ENCODE results near the gene USP17L28.
"Not testable (repeated sequence)": the region's sequence is repeated elsewhere in the genome, so short reads cannot be mapped to it uniquely, and the experiment has no call there.

The USP17L28 gene

DNA sequence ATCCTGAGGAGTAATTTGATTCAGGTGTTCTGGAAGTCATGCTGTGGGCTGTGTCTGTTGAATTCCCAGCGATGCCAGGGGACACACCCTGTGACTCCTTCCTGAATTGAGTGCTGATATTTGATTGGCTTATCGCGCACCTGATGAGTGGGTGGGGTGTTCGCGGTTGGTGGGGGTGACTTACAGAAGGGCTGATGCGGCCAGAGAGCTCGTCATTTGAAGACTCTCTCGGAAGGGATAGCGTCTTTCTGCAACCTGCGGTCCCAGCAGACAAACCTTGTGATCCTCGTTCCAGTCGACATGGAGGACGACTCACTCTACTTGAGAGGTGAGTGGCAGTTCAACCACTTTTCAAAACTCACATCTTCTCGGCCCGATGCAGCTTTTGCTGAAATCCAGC lies at the start of gene USP17L28:
Gene USP17L28 (plus strand): TSS at position 301 of the 400 bp plus-strand sequence. CDS start 0 bp downstream, at position 301.
- DNase-seq = not testable (repeated sequence)

- DNase-seq = not testable (repeated sequence)
These were observed 24.5 kb upstream of the USP17L28 start for GRCh38 chr4:9324191-9324590.

GRCh38 chr4:9324865-9325264 lies 23.8 kb upstream of the USP17L28 start, which contains the start of gene USP17L24:
TSS of gene USP17L24 (plus strand) at chr4:9325165. CDS start at chr4:9325165, 0 bp downstream.
- not testable (repeated sequence) for DNase-seq

- not testable (repeated sequence) for DNase-seq
These were observed 19.1 kb upstream of the USP17L28 start, which contains the start of gene USP17L25 for GRCh38 chr4:9329611-9330010. TSS of gene USP17L25 (plus strand) at chr4:9329911. CDS start at chr4:9329911, 0 bp downstream.

DNA sequence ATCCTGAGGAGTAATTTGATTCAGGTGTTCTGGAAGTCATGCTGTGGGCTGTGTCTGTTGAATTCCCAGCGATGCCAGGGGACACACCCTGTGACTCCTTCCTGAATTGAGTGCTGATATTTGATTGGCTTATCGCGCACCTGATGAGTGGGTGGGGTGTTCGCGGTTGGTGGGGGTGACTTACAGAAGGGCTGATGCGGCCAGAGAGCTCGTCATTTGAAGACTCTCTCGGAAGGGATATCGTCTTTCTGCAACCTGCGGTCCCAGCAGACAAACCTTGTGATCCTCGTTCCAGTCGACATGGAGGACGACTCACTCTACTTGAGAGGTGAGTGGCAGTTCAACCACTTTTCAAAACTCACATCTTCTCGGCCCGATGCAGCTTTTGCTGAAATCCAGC lies 14.3 kb upstream of the USP17L28 start, which contains the start of gene USP17L26:
Gene USP17L26 (plus strand): TSS at position 301 of the 400 bp plus-strand sequence. CDS start 0 bp downstream, at position 301.
- DNase-seq = not testable (repeated sequence)

DNA sequence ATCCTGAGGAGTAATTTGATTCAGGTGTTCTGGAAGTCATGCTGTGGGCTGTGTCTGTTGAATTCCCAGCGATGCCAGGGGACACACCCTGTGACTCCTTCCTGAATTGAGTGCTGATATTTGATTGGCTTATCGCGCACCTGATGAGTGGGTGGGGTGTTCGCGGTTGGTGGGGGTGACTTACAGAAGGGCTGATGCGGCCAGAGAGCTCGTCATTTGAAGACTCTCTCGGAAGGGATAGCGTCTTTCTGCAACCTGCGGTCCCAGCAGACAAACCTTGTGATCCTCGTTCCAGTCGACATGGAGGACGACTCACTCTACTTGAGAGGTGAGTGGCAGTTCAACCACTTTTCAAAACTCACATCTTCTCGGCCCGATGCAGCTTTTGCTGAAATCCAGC lies 9.6 kb upstream of the USP17L28 start, which contains the start of gene USP17L5:
Gene USP17L5 (plus strand): TSS at position 301 of the 400 bp plus-strand sequence. CDS start 0 bp downstream, at position 301.
- DNase-seq = not testable (repeated sequence)

GRCh38 chr4:9343848-9344247 lies 4.8 kb upstream of the USP17L28 start, which contains the start of gene USP17L27:
TSS of gene USP17L27 (plus strand) at chr4:9344148. CDS start at chr4:9344148, 0 bp downstream.
- DNase-seq = not testable (repeated sequence)

DNA sequence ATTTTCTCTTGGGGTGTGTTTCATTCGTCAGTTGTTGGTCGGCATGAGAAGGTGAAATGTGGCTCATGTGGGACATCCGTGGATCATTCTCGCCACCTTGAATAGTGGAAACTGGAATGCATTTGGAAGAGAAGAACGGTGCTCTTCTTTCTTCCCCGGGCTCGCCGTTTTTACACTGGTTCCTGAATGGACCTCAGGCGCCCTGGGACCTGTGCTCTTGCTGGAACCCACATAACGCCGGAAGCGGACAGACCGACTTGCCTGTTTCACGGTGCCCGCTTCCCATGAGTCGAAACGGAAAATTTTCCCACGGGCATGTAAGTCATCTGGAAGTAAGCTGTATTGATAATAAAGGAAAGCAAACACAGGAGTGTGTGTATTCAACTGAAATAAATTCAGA lies 2.2 kb downstream of the USP17L28 start:
- not testable (repeated sequence) for DNase-seq

DNA sequence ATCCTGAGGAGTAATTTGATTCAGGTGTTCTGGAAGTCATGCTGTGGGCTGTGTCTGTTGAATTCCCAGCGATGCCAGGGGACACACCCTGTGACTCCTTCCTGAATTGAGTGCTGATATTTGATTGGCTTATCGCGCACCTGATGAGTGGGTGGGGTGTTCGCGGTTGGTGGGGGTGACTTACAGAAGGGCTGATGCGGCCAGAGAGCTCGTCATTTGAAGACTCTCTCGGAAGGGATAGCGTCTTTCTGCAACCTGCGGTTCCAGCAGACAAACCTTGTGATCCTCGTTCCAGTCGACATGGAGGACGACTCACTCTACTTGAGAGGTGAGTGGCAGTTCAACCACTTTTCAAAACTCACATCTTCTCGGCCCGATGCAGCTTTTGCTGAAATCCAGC lies 4.6 kb downstream of the USP17L28 start, which contains the start of gene USP17L29:
Gene USP17L29 (plus strand): TSS at position 301 of the 400 bp plus-strand sequence. CDS start 0 bp downstream, at position 301.
- DNase-seq = not testable (repeated sequence)

GRCh38 chr4:9362829-9363228 lies 14.1 kb downstream of the USP17L28 start, which contains the start of gene USP17L30:
TSS of gene USP17L30 (plus strand) at chr4:9363129. CDS start at chr4:9363129, 0 bp downstream.
- not testable (repeated sequence) for DNase-seq

- not testable (repeated sequence) for DNase-seq
These were observed 31.2 kb downstream of the USP17L28 start for GRCh38 chr4:9379881-9380280.

- DNase-seq = not testable (repeated sequence)
These were observed 32.4 kb downstream of the USP17L28 start for GRCh38 chr4:9381012-9381534.

- no peak for DNase-seq
These were observed 35.4 kb downstream of the USP17L28 start for GRCh38 chr4:9384126-9384525.

GRCh38 chr4:9389001-9389400 lies 40.3 kb downstream of the USP17L28 start:
- DNase-seq = not testable (repeated sequence)

Measured in NCI-H510A treated with DMSO at 0.1 percent for 48 hours (cell line).